Keratinocyte (primary cell): Measurements from ENCODE around the gene CATSPERE. TPM values are rescaled to one million over a fixed set of nuclear protein-coding genes. Genes with fewer than 3 reads are reported as not detected.

Experiments used
- DNase-seq: peaks from one replicate; pipeline ENCODE4 v3.0.0-alpha.2; 2011; ENCODE audit warnings: low read depth, missing footprints, low spot score
- FAIRE-seq: peaks from 2 replicates; lab custom pipeline; 2011; peaks lifted over from hg19 to GRCh38; lab: Jason Lieb, UNC
- H2AFZ ChIP-seq: 2 replicates; pipeline ENCODE4 v1.6.0; 2012; ENCODE audit warnings: low read length, control low read depth, inconsistent platforms; ENCODE audit not compliant: control insufficient read depth
- H3K27ac ChIP-seq: 2 replicates; pipeline ENCODE4 v1.5.1; 2011; ENCODE audit warnings: low read length; ENCODE audit not compliant: control insufficient read depth, insufficient read depth
- H3K27me3 ChIP-seq: 3 replicates; pipeline ENCODE4 v1.6.0; 2011; ENCODE audit warnings: low read length; ENCODE audit not compliant: control insufficient read depth, insufficient read depth; ENCODE audit errors: extremely low read depth
- H3K36me3 ChIP-seq, 2 experiments: 2 replicates in 1 of 2; 3 replicates in 1 of 2; pipeline ENCODE4 v1.5.1; 2011; ENCODE audit warnings: low read length in 2 of 2, mild to moderate bottlenecking in 1 of 2; ENCODE audit not compliant: control insufficient read depth in 2 of 2, insufficient read depth in 2 of 2; ENCODE audit errors: extremely low read depth in 1 of 2
- H3K4me1 ChIP-seq: 3 replicates; pipeline ENCODE4 v1.5.1; 2011; ENCODE audit warnings: low read length; ENCODE audit not compliant: control insufficient read depth, insufficient read depth; ENCODE audit errors: extremely low read depth
- H3K4me2 ChIP-seq: 3 replicates; pipeline ENCODE4 v1.6.0; 2011; ENCODE audit warnings: low read depth, low read length; ENCODE audit not compliant: control insufficient read depth, insufficient read depth; ENCODE audit errors: extremely low read depth
- H3K4me3 ChIP-seq, 3 experiments: fragments of 200-600 bp in 1 of 3; sonication (generic) in 1 of 3; 2 replicates in 2 of 3; 3 replicates in 1 of 3; pipeline ENCODE4 v1.5.1; 2011 to 2016; ENCODE audit warnings: low read length in 3 of 3, mild to moderate bottlenecking in 3 of 3, control low read depth in 2 of 3, inconsistent platforms in 1 of 3, low read depth in 1 of 3, mixed read lengths in 1 of 3, mixed run types in 1 of 3, moderate library complexity in 1 of 3; ENCODE audit not compliant: control insufficient read depth in 2 of 3, insufficient read depth in 2 of 3; ENCODE audit errors: extremely low read depth in 1 of 3
- H3K79me2 ChIP-seq: 2 replicates; pipeline ENCODE4 v1.6.0; 2012; ENCODE audit warnings: low read length; ENCODE audit not compliant: control insufficient read depth, insufficient read depth
- H3K9ac ChIP-seq: 3 replicates; pipeline ENCODE4 v1.6.0; 2011; ENCODE audit warnings: low read length; ENCODE audit not compliant: control insufficient read depth, insufficient read depth; ENCODE audit errors: extremely low read depth
- H3K9me1 ChIP-seq: 3 replicates; pipeline ENCODE4 v1.6.0; 2011; ENCODE audit warnings: low read length; ENCODE audit not compliant: control insufficient read depth, insufficient read depth; ENCODE audit errors: extremely low read depth
- H3K9me3 ChIP-seq: 2 replicates; pipeline ENCODE4 v1.5.1; 2012; ENCODE audit warnings: low read depth, low read length; ENCODE audit not compliant: control insufficient read depth
- H4K20me1 ChIP-seq: 3 replicates; pipeline ENCODE4 v1.6.0; 2011; ENCODE audit warnings: low read length; ENCODE audit not compliant: control insufficient read depth, insufficient read depth; ENCODE audit errors: extremely low read depth
- CTCF ChIP-seq, 3 experiments: IDR thresholded peaks in 1 of 3; conservative IDR thresholded peaks in 1 of 3; optimal IDR thresholded peaks in 1 of 3; 2 replicates in 2 of 3; 3 replicates in 1 of 3; pipeline versions ENCODE3 to v1.5.1; 2011; ENCODE audit warnings: low read length in 3 of 3, mild to moderate bottlenecking in 3 of 3, moderate library complexity in 2 of 3, control low read depth in 1 of 3, inconsistent platforms in 1 of 3; ENCODE audit not compliant: insufficient read depth in 2 of 3; ENCODE audit errors: extremely low read depth in 1 of 3
- EZH2 ChIP-seq: IDR thresholded peaks from one replicate; pipeline ENCODE4 v1.6.1; 2012; ENCODE audit warnings: inconsistent platforms, mild to moderate bottlenecking, low read length, moderate library complexity
- dilution Hi-C: fragments of 300-500 bp; cut with MboI; formaldehyde crosslinking; loops from one replicate; pipeline ENCODE4 v1.7.0; 2020; ENCODE audit warnings: low sequenced_read_pairs; ENCODE audit not compliant: extremely low pct_ligation_motif_present
- polyA plus RNA-seq, 5 experiments: library from polyadenylated mRNA; depleted of rRNA in 3 of 5; stranded (reverse) in 3 of 5; stranded (forward) in 1 of 5; unstranded in 1 of 5; fragments of >200 nt; gene quantifications; 1 replicate in 1 of 5; 2 replicates in 3 of 5; 3 replicates in 1 of 5; pipeline versions ENCODE4 v1.2.1 to v1.2.3, GENCODE V29; 2011 to 2012; ENCODE audit warnings: missing spikeins in 2 of 5, low read depth in 1 of 5, low replicate concordance in 1 of 5

Gene CATSPERE
- polyA plus RNA-seq, 1 donor (not counting 4 experiments of a cell fraction or from before 2014, with no cell fraction given): 0.42 TPM

GRCh38 chr1:244413736-244414135, 47.3 kb upstream of the CATSPERE start:
- Histone ChIP-seq H3K4me1 (peaks cover 9% of the 10 kb centered on the region), H3K9me1 (no peaks in the 10 kb centered on the region), H3K27me3 (no peaks in the 10 kb centered on the region), H2AFZ (no peak overlapping the region), H4K20me1 (no peaks in the 10 kb centered on the region), H3K4me3 (no peak overlapping the region), H3K4me2 (no peak overlapping the region), H3K79me2 (no peaks in the 10 kb centered on the region), H3K27ac (no peak overlapping the region), H3K9ac (no peak overlapping the region), H3K36me3 (peaks cover 16 to 25% of the 10 kb centered on the region in 2 experiments), H3K9me3 (no peaks in the 10 kb centered on the region)
- DNase-seq (no peak), FAIRE-seq (no peak)
- TF ChIP-seq CTCF (optimal IDR thresholded peaks at IDR 0.05 in 1 of 3, IDR thresholded peaks at IDR 0.05 in 1 of 3, conservative IDR thresholded peaks at IDR 0.05 in 1 of 3; ENCODE audit: extremely low read depth in 1 of 3, insufficient read depth in 2 of 3, low read length in 3 of 3) (no peak), EZH2 (no peak)
- dilution Hi-C loops: no loop called here

- H3K27ac ChIP-seq: no peak overlapping the region
- no peaks in the 10 kb centered on the region for H3K9me3 ChIP-seq
- H3K27me3 ChIP-seq: no peaks in the 10 kb centered on the region
- H3K9me1 ChIP-seq: no peaks in the 10 kb centered on the region
- no peak overlapping the region for H3K4me2 ChIP-seq
- H4K20me1 ChIP-seq: no peaks in the 10 kb centered on the region
- DNase-seq (no peak), FAIRE-seq (peak; percentile 51)
- H3K4me3 ChIP-seq: no peak overlapping the region
- peaks cover 9% of the 10 kb centered on the region for H3K4me1 ChIP-seq
- peaks cover 16 to 18% of the 10 kb centered on the region in 2 experiments for H3K36me3 ChIP-seq
- H3K9ac ChIP-seq: no peak overlapping the region
- no peak overlapping the region for H2AFZ ChIP-seq
- TF ChIP-seq CTCF (optimal IDR thresholded peaks at IDR 0.05 in 1 of 3, IDR thresholded peaks at IDR 0.05 in 1 of 3, conservative IDR thresholded peaks at IDR 0.05 in 1 of 3; ENCODE audit: extremely low read depth in 1 of 3, insufficient read depth in 2 of 3, low read length in 3 of 3) (peak; percentile 54 to 61 (median 59)), EZH2 (no peak)
- dilution Hi-C loops: no loop called here
- no peaks in the 10 kb centered on the region for H3K79me2 ChIP-seq
Measured at GRCh38 chr1:244414543-244414942, 46.5 kb upstream of the CATSPERE start.
